Stimulated activated naive CD8-positive, alpha-beta T cell treated with anti-CD3 and anti-CD28 coated beads, Interleukin-15, Interleukin-2, amounts not matched to agents 100 ng/mL and 50 ng/mL, for 24 hours (primary cell): ENCODE data around the gene MSGN1.

ENCODE experiments used
- H3K27ac Mint-ChIP-seq: one replicate; pipeline ENCODE4 v1.8.0; 2021; ENCODE audit warnings: mild to moderate bottlenecking, mixed read lengths
- H3K27me3 Mint-ChIP-seq: one replicate; pipeline ENCODE4 v1.8.0; 2021; ENCODE audit warnings: mixed read lengths
- H3K36me3 Mint-ChIP-seq: one replicate; pipeline ENCODE4 v1.8.0; 2021; ENCODE audit warnings: low read depth, mixed read lengths
- H3K4me1 Mint-ChIP-seq: one replicate; pipeline ENCODE4 v1.8.0; 2021; ENCODE audit warnings: low read depth, mixed read lengths
- H3K4me3 Mint-ChIP-seq: one replicate; pipeline ENCODE4 v1.8.0; 2021; ENCODE audit warnings: mild to moderate bottlenecking, mixed read lengths
- H3K9me3 Mint-ChIP-seq: one replicate; pipeline ENCODE4 v1.8.0; 2021; ENCODE audit warnings: mixed read lengths

Gene MSGN1

GRCh38 chr2:17816396-17817245 is at the start of gene MSGN1:
TSS of gene MSGN1 (plus strand) at chr2:17816460. CDS start at chr2:17816519, 59 bp downstream.
- Mint-ChIP-seq H3K4me3 (no peak within 1 kb of the TSS), H3K9me3 (no peaks in the 10 kb centered on the region), H3K4me1 (peaks cover 20% of the 10 kb centered on the region), H3K27me3 (peaks cover 12% of the 10 kb centered on the region), H3K36me3 (no peaks in the 10 kb centered on the region), H3K27ac (no peak within 1 kb of the TSS)

DNA sequence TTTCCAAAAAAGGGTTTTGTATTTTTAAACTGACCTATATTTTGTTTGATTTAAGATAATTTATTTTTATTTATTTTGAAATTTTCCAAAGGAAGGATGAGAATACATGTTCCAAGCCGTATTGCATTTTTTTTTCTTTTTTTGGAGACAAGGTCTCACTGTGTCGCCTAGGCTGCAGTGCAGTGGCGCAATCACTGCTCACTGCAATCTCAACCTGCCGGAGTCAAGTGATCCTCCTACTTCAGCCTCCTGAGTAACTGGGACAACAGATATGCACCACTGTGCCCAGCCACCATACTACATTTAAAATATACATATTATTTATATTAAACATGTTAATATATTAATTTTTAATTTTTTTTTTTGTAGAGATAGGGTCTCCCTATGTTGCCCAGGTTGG is 47.4 kb upstream of the MSGN1 start:
- H3K4me3 Mint-ChIP-seq = no peak overlapping the region

DNA sequence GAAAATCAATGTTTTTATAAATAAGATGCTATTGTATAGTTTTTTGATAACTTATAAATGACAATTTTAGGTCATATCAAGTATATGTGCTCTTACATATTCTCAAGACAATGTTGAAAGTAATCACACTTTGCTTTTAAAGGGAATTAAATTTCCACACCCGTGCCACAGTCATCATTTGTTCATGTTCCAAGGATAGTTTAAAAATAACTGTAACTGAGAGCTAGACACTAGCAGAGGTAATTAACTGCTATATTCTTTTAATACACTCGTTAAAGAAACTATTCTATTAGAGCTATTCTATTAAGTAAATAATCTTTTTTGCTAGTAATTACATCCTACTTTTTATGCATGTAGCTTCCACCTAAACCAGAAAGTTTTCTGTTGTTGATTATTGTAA is 44.3 kb upstream of the MSGN1 start:
- H3K27me3 Mint-ChIP-seq = no peaks in the 10 kb centered on the region
- peaks cover 67% of the 10 kb centered on the region for H3K36me3 Mint-ChIP-seq
- no peaks in the 10 kb centered on the region for H3K9me3 Mint-ChIP-seq
- H3K27ac Mint-ChIP-seq = no peak overlapping the region
- H3K4me3 Mint-ChIP-seq = no peak overlapping the region
- H3K4me1 Mint-ChIP-seq = no peaks in the 10 kb centered on the region

More for the DNA sequence above, 47.4 kb upstream of the MSGN1 start:
- Mint-ChIP-seq H3K4me1 (no peaks in the 10 kb centered on the region), H3K9me3 (no peaks in the 10 kb centered on the region), H3K36me3 (peaks cover 60% of the 10 kb centered on the region), H3K27ac (no peak overlapping the region), H3K27me3 (no peaks in the 10 kb centered on the region)

GRCh38 chr2:17772532-17772931 is 43.7 kb upstream of the MSGN1 start:
- Mint-ChIP-seq H3K27me3 (no peaks in the 10 kb centered on the region), H3K9me3 (no peaks in the 10 kb centered on the region), H3K4me3 (no peak overlapping the region), H3K36me3 (peaks cover 68% of the 10 kb centered on the region), H3K27ac (no peak overlapping the region), H3K4me1 (no peaks in the 10 kb centered on the region)

GRCh38 chr2:17780546-17780945 is 35.7 kb upstream of the MSGN1 start:
- H3K27ac Mint-ChIP-seq = no peak overlapping the region
- H3K27me3 Mint-ChIP-seq = no peaks in the 10 kb centered on the region
- H3K4me3 Mint-ChIP-seq = no peak overlapping the region
- H3K4me1 Mint-ChIP-seq = no peaks in the 10 kb centered on the region
- H3K36me3 Mint-ChIP-seq = peaks cover 65% of the 10 kb centered on the region
- H3K9me3 Mint-ChIP-seq = no peaks in the 10 kb centered on the region

DNA sequence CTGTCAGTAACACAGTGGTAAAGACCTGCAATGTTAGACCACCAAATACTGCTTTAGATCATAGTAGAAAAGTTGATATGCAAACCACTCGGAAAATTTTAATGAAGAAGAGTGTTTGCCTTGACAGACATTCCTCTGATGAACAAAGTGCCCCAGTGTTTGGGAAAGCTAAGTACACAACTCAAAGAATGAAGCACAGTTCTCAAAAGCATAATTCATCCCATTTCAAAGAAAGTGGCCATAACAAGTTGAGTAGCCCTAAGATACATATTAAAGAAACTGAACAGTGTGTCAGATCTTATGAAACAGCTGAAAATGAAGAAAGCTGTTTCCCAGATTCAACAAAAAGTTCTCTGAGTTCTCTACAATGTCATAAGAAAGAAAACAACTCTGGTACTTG is 34.8 kb upstream of the MSGN1 start:
- no peaks in the 10 kb centered on the region for H3K4me1 Mint-ChIP-seq
- peaks cover 61% of the 10 kb centered on the region for H3K36me3 Mint-ChIP-seq
- no peak overlapping the region for H3K27ac Mint-ChIP-seq
- H3K27me3 Mint-ChIP-seq = no peaks in the 10 kb centered on the region
- no peak overlapping the region for H3K4me3 Mint-ChIP-seq
- no peaks in the 10 kb centered on the region for H3K9me3 Mint-ChIP-seq

DNA sequence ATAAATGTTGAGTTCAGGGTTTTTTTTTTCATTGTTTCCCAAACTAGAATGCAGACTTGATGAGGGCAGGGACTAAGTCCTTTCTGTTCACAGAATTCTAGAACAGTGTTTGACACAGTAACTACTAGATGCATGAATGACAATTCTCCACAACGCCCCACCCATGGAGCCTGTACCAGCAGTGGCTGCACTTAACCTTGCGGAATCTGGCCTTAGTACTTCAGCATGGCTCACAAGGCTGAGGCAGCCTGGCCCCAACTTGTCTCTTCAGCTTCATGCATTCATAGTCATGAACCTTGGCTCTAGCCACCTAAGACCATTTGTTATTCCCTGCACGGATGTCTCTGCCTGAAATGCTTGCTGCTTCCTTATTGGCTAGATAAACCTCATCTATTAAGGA is 29.5 kb upstream of the MSGN1 start:
- H3K4me3 Mint-ChIP-seq = no peak overlapping the region
- H3K27ac Mint-ChIP-seq = no peak overlapping the region
- H3K27me3 Mint-ChIP-seq = peaks cover 7% of the 10 kb centered on the region
- no peaks in the 10 kb centered on the region for H3K9me3 Mint-ChIP-seq
- peaks cover 27% of the 10 kb centered on the region for H3K36me3 Mint-ChIP-seq
- no peaks in the 10 kb centered on the region for H3K4me1 Mint-ChIP-seq

DNA sequence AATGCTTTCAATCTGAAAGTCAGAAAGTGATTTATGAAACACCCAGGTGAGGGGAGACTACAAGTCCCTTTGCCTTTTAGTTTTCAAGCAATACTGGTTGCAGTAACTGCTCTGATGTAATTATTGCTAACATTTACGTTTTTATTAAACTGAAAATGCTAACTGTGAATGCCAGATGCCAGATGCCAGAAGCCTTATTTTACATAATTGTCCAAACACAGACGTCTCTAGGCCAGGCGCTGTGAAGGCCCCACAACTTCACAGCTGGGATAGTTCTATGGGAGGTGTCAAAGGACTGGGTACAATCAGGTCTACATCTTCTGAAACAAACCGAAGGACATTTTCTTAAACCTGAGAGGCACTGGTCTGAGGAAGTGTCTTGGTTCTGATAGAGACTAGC is 27.5 kb upstream of the MSGN1 start:
- H3K27ac Mint-ChIP-seq = no peak overlapping the region
- no peaks in the 10 kb centered on the region for H3K4me1 Mint-ChIP-seq
- peaks cover 7% of the 10 kb centered on the region for H3K27me3 Mint-ChIP-seq
- peaks cover 10% of the 10 kb centered on the region for H3K36me3 Mint-ChIP-seq
- H3K4me3 Mint-ChIP-seq = no peak overlapping the region
- H3K9me3 Mint-ChIP-seq = no peaks in the 10 kb centered on the region

GRCh38 chr2:17790536-17790935 is 25.7 kb upstream of the MSGN1 start:
- H3K27ac Mint-ChIP-seq = no peak overlapping the region

DNA sequence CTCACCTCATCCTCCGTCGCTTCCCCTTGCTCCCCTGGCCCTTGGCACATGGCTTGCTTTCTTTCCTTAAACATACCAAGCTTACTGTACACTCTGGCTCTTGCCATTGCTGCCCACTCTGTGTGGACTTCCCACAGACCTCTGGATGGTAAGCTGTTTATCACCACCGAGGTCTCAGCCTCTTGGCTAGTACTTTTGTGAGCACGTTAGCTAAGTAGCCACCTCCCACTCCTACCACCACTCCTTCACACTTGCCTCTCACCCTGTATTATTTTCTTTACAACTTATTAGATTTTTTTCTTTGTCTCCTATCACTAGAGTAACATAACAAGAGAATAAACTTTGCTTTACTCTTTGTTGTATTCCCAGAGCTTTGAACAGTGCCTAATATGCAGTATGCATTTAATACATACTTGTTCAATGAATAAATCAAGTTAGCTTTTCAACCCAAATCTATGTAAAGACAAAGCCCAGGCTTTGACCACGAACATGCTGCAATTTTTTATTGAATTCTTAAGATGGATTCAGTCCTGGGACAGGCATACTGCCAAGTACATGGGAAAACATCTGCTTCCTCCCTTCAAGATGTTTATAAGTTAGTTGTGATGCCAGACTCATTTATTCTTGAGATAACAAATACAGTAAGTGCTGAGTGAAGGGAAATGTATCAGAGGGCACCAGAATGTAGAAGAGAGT is 25.0 kb upstream of the MSGN1 start:
- Mint-ChIP-seq H3K27me3 (peaks cover 13% of the 10 kb centered on the region), H3K4me1 (no peaks in the 10 kb centered on the region)

More at GRCh38 chr2:17790536-17790935, 25.7 kb upstream of the MSGN1 start:
- Mint-ChIP-seq H3K9me3 (no peaks in the 10 kb centered on the region), H3K27me3 (peaks cover 12% of the 10 kb centered on the region), H3K4me1 (no peaks in the 10 kb centered on the region), H3K4me3 (no peak overlapping the region), H3K36me3 (peaks cover 3% of the 10 kb centered on the region)

DNA sequence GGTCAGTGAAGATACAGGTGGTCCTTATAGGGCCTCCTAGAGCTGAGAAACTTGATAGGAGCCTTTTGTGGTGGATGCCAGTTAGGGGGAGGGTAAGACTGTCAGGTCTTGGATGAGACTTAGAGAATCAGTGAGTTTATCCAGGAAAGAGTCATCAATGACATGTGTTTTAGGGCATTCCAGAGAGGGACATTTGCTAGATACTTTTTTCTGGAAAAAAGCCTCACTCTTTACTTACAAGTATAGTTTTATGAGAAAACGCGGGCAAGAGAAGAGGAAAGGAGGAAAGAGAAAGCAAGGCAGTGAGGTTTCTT is 24.5 kb upstream of the MSGN1 start:
- Mint-ChIP-seq H3K27me3 (peaks cover 13% of the 10 kb centered on the region), H3K9me3 (no peaks in the 10 kb centered on the region)

More for the DNA sequence above, 25.0 kb upstream of the MSGN1 start:
- no peak overlapping the region for H3K4me3 Mint-ChIP-seq
- no peaks in the 10 kb centered on the region for H3K9me3 Mint-ChIP-seq
- H3K36me3 Mint-ChIP-seq = no peaks in the 10 kb centered on the region
- no peak overlapping the region for H3K27ac Mint-ChIP-seq

GRCh38 chr2:17792515-17792914 is 23.7 kb upstream of the MSGN1 start:
- Mint-ChIP-seq H3K4me3 (no peak overlapping the region), H3K4me1 (no peaks in the 10 kb centered on the region), H3K27me3 (peaks cover 13% of the 10 kb centered on the region), H3K36me3 (no peaks in the 10 kb centered on the region), H3K27ac (no peak overlapping the region), H3K9me3 (no peaks in the 10 kb centered on the region)

More for the DNA sequence above, 24.5 kb upstream of the MSGN1 start:
- H3K4me3 Mint-ChIP-seq = no peak overlapping the region
- H3K27ac Mint-ChIP-seq = no peak overlapping the region
- H3K4me1 Mint-ChIP-seq = no peaks in the 10 kb centered on the region
- no peaks in the 10 kb centered on the region for H3K36me3 Mint-ChIP-seq

DNA sequence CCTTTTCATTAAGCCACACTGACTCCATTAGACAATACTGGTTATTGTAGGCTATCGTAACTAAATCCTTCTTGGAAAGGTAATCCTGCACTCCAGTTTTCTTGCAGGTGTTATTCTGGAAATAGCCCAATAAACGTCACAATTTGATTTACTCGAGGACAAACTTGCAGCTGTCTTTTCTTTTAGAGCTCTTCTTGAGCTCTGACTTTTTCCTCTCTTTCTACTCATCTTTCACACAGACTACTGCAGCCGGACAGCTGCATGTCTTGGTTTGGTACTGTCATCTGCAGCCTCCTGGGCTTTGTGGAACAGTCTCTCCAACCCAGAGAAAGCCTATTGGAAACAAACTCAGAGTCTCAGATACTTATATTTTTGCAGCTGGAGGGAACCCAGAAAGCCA is 23.0 kb upstream of the MSGN1 start:
- H3K4me3 Mint-ChIP-seq = no peak overlapping the region
- no peaks in the 10 kb centered on the region for H3K9me3 Mint-ChIP-seq
- H3K4me1 Mint-ChIP-seq = no peaks in the 10 kb centered on the region
- no peaks in the 10 kb centered on the region for H3K36me3 Mint-ChIP-seq
- H3K27ac Mint-ChIP-seq = no peak overlapping the region
- H3K27me3 Mint-ChIP-seq = peaks cover 16% of the 10 kb centered on the region

- Mint-ChIP-seq H3K9me3 (no peaks in the 10 kb centered on the region), H3K4me3 (no peak overlapping the region), H3K36me3 (no peaks in the 10 kb centered on the region), H3K4me1 (no peaks in the 10 kb centered on the region), H3K27ac (no peak overlapping the region), H3K27me3 (peaks cover 16% of the 10 kb centered on the region)
These were observed 22.4 kb upstream of the MSGN1 start for GRCh38 chr2:17793803-17794354.

GRCh38 chr2:17795309-17795708 is 21.0 kb upstream of the MSGN1 start:
- Mint-ChIP-seq H3K4me3 (no peak overlapping the region), H3K27me3 (peaks cover 19% of the 10 kb centered on the region), H3K4me1 (no peaks in the 10 kb centered on the region), H3K9me3 (no peaks in the 10 kb centered on the region), H3K36me3 (no peaks in the 10 kb centered on the region), H3K27ac (no peak overlapping the region)
